HG03064 (cell line): ENCODE results near the gene DRC7.

ENCODE experiments used
- ATAC-seq: cut with Tn5 transposase; IDR thresholded peaks from one replicate; pipeline ENCODE4 v1.9.1; 2021; ENCODE audit warnings: low read depth; ENCODE audit not compliant: unreplicated experiment

Gene DRC7

GRCh38 chr16:57689762-57690558 is 4.6 kb upstream of the DRC7 start:
- no peak for ATAC-seq

- ATAC-seq: no peak
Observed at GRCh38 chr16:57690782-57691471, 3.7 kb upstream of the DRC7 start.

GRCh38 chr16:57692636-57693035 is 2.0 kb upstream of the DRC7 start:
- no peak for ATAC-seq

GRCh38 chr16:57693550-57693949 is 1.1 kb upstream of the DRC7 start:
- ATAC-seq: no peak

GRCh38 chr16:57694231-57694724 is 328 bp upstream of the DRC7 start:
- no peak for ATAC-seq

GRCh38 chr16:57695680-57696069 is 1.1 kb downstream of the DRC7 start:
- no peak for ATAC-seq

- no peak for ATAC-seq
Observed at GRCh38 chr16:57696240-57696639, 1.6 kb downstream of the DRC7 start.

- no peak for ATAC-seq
Observed at GRCh38 chr16:57697896-57698537, 3.4 kb downstream of the DRC7 start.

GRCh38 chr16:57698812-57699405 is 4.3 kb downstream of the DRC7 start:
- ATAC-seq: no peak

GRCh38 chr16:57699481-57699880 is 4.9 kb downstream of the DRC7 start:
- no peak for ATAC-seq

- no peak for ATAC-seq
Observed at GRCh38 chr16:57699899-57700298, 5.3 kb downstream of the DRC7 start.

GRCh38 chr16:57700781-57701551 is 6.4 kb downstream of the DRC7 start:
- ATAC-seq: no peak

GRCh38 chr16:57701759-57702371 is 7.3 kb downstream of the DRC7 start:
- ATAC-seq: no peak

- no peak for ATAC-seq
Observed at GRCh38 chr16:57703416-57704010, 8.9 kb downstream of the DRC7 start.

GRCh38 chr16:57704011-57704904 is 9.7 kb downstream of the DRC7 start:
- no peak for ATAC-seq

- no peak for ATAC-seq
Observed at GRCh38 chr16:57704905-57705852, 10.6 kb downstream of the DRC7 start.

GRCh38 chr16:57706717-57707116 is 12.1 kb downstream of the DRC7 start:
- ATAC-seq: no peak
